NCI-H2227 (cell line): ENCODE measurements around the gene EARS2.
"Not testable (repeated sequence)": the region's sequence is repeated elsewhere in the genome, so short reads cannot be mapped to it uniquely, and the experiment has no call there.

ENCODE experiments used
- DNase-seq: peaks from one replicate; lab custom pipeline; 2025; ENCODE audit not compliant: unreplicated experiment; lab: John Stamatoyannopoulos, UW

Gene EARS2

DNA sequence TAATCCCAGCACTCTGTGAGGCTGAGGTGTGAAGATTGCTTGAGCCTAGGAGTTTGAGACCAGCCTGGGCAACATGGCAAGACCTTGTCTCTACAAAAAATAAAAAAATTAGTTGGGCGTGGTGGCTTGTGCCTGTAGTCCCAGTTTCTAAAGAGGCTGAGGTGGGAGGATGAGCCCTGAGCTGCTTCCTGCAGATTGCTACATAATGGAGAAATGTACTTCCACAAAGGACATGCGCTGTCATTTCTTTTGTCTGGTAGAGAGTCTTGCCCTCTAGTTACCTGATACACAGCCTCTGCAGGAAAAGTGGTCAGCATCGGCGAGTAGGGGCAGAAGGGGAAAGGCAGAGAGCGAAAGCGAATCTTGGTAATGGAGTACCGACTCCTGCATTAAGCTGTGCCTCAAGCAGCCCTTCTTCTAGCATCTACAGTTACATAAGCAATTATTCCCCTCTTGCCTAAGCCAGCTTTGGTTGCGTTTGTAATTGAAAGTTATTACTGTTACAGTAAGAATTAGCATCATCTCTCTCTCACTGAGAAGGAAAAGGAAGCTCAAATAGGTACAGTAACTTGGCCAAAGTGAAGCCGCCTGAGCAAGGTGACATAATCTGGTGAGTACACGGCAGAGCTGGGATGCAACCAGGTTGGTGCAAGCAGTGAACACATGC lies 28.4 kb downstream of the EARS2 start:
- DNase-seq = no peak

GRCh38 chr16:23527961-23528643 lies 29.0 kb downstream of the EARS2 start:
- no peak for DNase-seq

DNA sequence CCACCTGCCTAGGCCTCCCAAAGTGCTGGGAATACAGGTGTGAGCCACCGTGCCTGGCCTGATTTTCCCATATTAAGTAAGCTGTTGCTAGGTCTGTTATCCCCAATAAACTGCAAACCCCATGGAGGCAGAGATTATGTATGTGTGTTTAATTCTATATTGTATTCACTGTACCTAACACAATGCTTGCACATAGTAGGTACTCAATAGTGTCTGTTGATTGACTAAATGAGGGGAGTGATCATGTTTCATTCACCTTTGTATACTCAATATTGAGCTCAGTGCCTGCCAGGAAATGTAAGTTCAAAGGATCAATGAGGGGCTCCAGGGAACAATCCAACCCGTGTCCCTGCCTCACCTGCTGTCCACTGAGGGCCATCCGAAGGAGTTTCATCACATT lies 32.3 kb downstream of the EARS2 start:
- no peak for DNase-seq

- no peak for DNase-seq
These were observed 33.2 kb downstream of the EARS2 start for GRCh38 chr16:23523876-23524385.

GRCh38 chr16:23523321-23523720 lies 33.8 kb downstream of the EARS2 start:
- DNase-seq = no peak

GRCh38 chr16:23521965-23522364 lies 35.2 kb downstream of the EARS2 start:
- no peak for DNase-seq

GRCh38 chr16:23521037-23521743 lies 36.0 kb downstream of the EARS2 start:
- DNase-seq = no peak

- no peak for DNase-seq
These were observed 36.6 kb downstream of the EARS2 start for GRCh38 chr16:23520500-23520899.

DNA sequence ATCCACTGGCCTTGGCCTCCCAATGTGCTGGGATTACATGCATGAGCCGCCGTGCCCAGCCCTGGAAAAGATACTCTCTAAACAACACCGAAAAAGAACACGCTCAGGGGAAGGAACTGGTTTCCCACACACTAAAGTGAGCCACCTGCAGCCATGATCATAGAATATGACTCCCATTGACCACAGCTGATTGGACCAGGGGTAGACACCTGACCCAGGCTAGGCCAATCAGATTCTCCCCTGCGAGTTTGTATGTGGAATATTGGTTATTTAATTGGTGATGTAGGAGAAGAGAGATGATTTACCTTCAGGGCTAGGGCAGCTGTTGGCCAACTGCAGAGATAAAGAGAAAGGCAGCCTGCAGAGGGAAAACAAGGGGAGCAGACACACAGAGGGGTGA lies 37.9 kb downstream of the EARS2 start:
- DNase-seq = peak; percentile 10

- DNase-seq = peak; percentile 55
These were observed 38.7 kb downstream of the EARS2 start for GRCh38 chr16:23518435-23518891.

GRCh38 chr16:23516366-23517137 lies 40.6 kb downstream of the EARS2 start:
- DNase-seq = no peak

- DNase-seq = no peak
These were observed 41.3 kb downstream of the EARS2 start for GRCh38 chr16:23515881-23516280.

DNA sequence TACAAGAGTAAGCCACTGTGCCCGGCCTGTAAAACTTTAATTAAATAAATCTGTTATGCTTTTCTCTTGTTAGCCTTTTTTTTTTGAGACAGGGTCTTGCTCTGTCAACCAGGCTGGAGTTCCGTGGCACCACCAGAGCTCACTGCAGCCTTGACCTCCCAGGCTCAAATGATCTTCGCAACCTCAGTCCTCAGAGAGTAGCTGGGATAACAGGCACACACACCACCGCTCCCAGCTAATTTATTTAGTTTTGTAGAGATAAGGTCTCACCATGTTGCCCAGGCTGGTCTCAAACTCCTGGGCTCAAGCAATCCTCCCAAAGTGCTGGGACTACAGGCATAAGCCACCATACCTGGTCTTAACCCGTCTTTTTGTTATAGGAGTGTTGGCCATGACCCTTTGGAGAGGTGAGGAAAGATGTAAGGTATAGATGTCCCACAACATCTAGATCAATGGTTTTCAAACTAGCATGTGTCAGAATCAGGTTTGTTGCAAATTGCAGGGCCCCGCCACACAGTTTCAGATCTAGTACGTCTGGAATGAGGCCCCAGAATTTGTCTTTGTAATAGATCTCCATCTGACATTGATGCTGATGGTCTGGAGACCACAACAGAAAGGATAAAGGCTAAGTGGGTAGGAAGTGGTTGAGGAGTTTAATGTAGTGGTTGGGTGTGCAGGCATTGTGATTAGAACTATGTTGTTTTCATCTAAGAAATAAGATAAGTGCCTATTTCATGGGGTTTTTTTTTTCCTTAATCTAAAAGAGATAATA lies 42.6 kb downstream of the EARS2 start:
- DNase-seq = no peak

DNA sequence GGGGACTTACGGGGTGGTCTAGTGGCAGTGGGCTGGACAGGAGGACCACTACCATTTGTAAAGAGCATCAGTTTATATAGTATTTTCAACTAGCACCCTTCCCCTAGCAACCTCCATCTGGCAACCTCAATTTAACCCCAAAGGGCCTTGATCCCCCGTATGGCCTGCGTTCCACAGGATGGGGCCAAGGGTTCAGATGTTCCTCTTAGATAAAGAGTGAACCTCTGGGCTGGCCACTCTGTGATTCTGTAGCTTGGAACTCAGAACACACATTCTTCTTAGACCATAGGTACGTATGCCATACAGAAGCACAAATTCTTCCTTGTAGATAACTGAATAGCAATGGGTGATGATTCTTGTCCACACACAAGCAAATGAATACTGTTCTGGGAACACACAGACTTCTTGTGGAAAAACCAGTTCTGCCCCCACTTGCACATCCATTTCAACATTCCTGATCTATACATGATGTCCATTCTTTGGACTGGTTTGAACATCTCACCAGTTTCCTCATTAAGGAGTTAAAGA lies 44.9 kb downstream of the EARS2 start:
- no peak for DNase-seq

GRCh38 chr16:23511731-23512130 lies 45.4 kb downstream of the EARS2 start:
- DNase-seq = no peak

GRCh38 chr16:23510915-23511270 lies 46.3 kb downstream of the EARS2 start:
- not testable (repeated sequence) for DNase-seq

DNA sequence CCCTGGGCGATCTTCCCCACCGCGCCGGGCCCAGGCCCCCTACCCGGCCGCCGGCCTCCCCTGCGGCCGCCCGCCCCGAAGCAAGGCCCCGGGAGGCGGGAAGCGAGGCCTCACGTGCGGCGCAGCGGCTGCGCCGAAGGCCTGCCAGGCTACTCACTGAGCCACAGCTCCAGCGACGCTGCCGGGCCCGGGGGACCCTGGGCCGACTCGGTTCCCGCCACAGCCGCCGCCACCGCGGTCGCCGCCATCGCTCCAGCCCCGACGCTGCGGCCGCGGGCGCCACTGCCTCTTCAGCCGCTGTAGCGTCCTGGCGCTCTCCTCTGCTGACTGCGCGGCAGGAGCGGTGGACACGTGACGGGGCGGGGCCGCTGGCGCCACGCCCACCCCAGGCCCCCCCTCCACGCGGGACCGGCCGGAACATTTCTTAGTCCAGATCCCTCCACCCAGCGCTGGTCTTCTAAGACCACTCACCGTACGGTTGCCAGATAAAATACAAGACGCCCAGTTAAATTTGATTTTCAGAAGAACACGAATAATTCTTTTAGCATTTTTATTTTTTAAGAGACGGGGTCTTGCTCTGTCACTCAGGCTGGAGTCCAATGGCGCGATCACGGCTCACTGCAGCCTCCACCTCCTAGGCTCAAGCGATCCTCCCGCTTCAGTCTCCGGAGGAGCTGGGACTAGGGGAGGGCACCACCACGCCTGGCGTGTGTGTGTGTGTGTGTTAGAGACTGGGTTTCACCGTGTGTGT lies 46.8 kb downstream of the EARS2 start, which contains the start of gene GGA2:
TSS of gene GGA2 (minus strand) at position 331 of the 751 bp plus-strand sequence. CDS start at position 248, 83 bp downstream.
- peak; percentile 88 for DNase-seq

GRCh38 chr16:23509782-23510163 lies 47.4 kb downstream of the EARS2 start:
- peak; percentile 52 for DNase-seq

DNA sequence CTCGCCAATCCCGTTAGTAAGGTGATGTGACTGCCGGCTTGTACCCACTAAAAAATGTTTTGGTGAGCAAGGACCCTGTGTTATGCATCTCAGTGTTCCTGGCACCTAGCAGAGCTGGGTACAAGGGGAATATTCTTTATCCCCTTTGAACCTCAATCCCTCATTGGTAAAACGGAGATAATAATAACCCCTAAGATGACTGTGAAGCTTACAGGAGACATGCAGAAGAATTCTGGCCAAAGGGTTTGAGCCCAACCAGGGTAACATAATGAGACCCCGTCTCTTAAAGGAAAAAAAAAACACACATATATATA lies 47.8 kb downstream of the EARS2 start:
- no peak for DNase-seq
